HG02588 (cell line): ENCODE results near the gene EFCAB12.
"Not testable (repeated sequence)": the region's sequence is repeated elsewhere in the genome, so short reads cannot be mapped to it uniquely, and the experiment has no call there.

Experiments
- ATAC-seq: cut with Tn5 transposase; IDR thresholded peaks from one replicate; pipeline ENCODE4 v1.9.1; 2021; ENCODE audit warnings: mild to moderate bottlenecking, moderate library complexity; ENCODE audit not compliant: unreplicated experiment

The EFCAB12 gene

GRCh38 chr3:129399145-129399894, 29.1 kb downstream of the EFCAB12 start:
- peak; percentile 69 for ATAC-seq

GRCh38 chr3:129398803-129399144, 29.7 kb downstream of the EFCAB12 start:
- ATAC-seq: peak; percentile 6

GRCh38 chr3:129393760-129394564, 34.5 kb downstream of the EFCAB12 start:
- ATAC-seq: not testable (repeated sequence)

GRCh38 chr3:129393271-129393670, 35.2 kb downstream of the EFCAB12 start:
- ATAC-seq: no peak

- not testable (repeated sequence) for ATAC-seq
Observed at GRCh38 chr3:129392106-129392887, 36.1 kb downstream of the EFCAB12 start.

- not testable (repeated sequence) for ATAC-seq
Observed at GRCh38 chr3:129391583-129391982, 36.9 kb downstream of the EFCAB12 start.

GRCh38 chr3:129389572-129389937, 38.9 kb downstream of the EFCAB12 start:
- ATAC-seq: no peak

- ATAC-seq: not testable (repeated sequence)
Observed at GRCh38 chr3:129388791-129389571, 39.5 kb downstream of the EFCAB12 start.

- no peak for ATAC-seq
Observed at GRCh38 chr3:129387487-129387886, 40.9 kb downstream of the EFCAB12 start.

- ATAC-seq: no peak
Observed at GRCh38 chr3:129386984-129387383, 41.5 kb downstream of the EFCAB12 start.

GRCh38 chr3:129385507-129385906, 42.9 kb downstream of the EFCAB12 start:
- ATAC-seq: not testable (repeated sequence)

- no peak for ATAC-seq
Observed at GRCh38 chr3:129384594-129385323, 43.7 kb downstream of the EFCAB12 start.

- ATAC-seq: not testable (repeated sequence)
Observed at GRCh38 chr3:129384103-129384502, 44.3 kb downstream of the EFCAB12 start.

- ATAC-seq: peak; percentile 71
Observed at GRCh38 chr3:129383292-129383860, 45.1 kb downstream of the EFCAB12 start.

GRCh38 chr3:129382366-129382765, 46.1 kb downstream of the EFCAB12 start:
- no peak for ATAC-seq

- ATAC-seq: no peak
Observed at GRCh38 chr3:129379582-129380358, 48.7 kb downstream of the EFCAB12 start.

GRCh38 chr3:129378949-129379348, 49.5 kb downstream of the EFCAB12 start:
- ATAC-seq: no peak

GRCh38 chr3:129377615-129378014, 50.8 kb downstream of the EFCAB12 start:
- ATAC-seq: no peak

- ATAC-seq: no peak
Observed at GRCh38 chr3:129375099-129375498, 53.3 kb downstream of the EFCAB12 start.
